CD14-positive monocyte (primary cell): ENCODE results near the gene DLG1. TPM values are rescaled to one million over a fixed set of nuclear protein-coding genes. Genes with fewer than 3 reads are reported as not detected.
A peak's percentile ranks its signal among the peaks of the same experiment; 100 is the strongest.

Experiments
- DNase-seq, 3 donors: peaks; one replicate each; pipeline ENCODE4 v3.0.0-alpha.2; 2011 to 2022
- H2AFZ ChIP-seq: 2 replicates; pipeline ENCODE4 v1.6.0; 2012; ENCODE audit warnings: mild to moderate bottlenecking, low read depth, low read length, inconsistent platforms; ENCODE audit not compliant: insufficient read depth, poor library complexity, severe bottlenecking
- H3K27ac ChIP-seq, 2 donors: 1 replicate in 1 of 2; 2 replicates in 1 of 2; pipeline ENCODE4 v1.5.1; 2012 to 2013; ENCODE audit warnings: low read length in 2 of 2, control low read depth in 1 of 2, inconsistent platforms in 1 of 2, low read depth in 1 of 2, mild to moderate bottlenecking in 1 of 2
- H3K27me3 ChIP-seq, 2 donors: one replicate each; pipeline versions ENCODE4 v1.6.0 to v1.6.1; 2011 to 2013; ENCODE audit warnings: low read length in 2 of 2; ENCODE audit not compliant: control insufficient read depth in 2 of 2, insufficient read depth in 2 of 2
- H3K36me3 ChIP-seq, 2 donors: replicated peaks in 1 of 2; 1 replicate in 1 of 2; 2 replicates in 1 of 2; pipeline versions ENCODE4 v1.5.1 to v1.6.1; 2012 to 2013; ENCODE audit warnings: low read length in 2 of 2, control low read depth in 1 of 2, inconsistent platforms in 1 of 2, mild to moderate bottlenecking in 1 of 2; ENCODE audit not compliant: insufficient read depth in 2 of 2, control insufficient read depth in 1 of 2
- H3K4me1 ChIP-seq, 2 donors: 1 replicate in 1 of 2; 2 replicates in 1 of 2; pipeline versions ENCODE4 v1.5.1 to v1.6.1; 2012 to 2013; ENCODE audit warnings: low read length in 2 of 2, control low read depth in 1 of 2, inconsistent platforms in 1 of 2, mild to moderate bottlenecking in 1 of 2, moderate library complexity in 1 of 2; ENCODE audit not compliant: insufficient read depth in 2 of 2, control insufficient read depth in 1 of 2
- H3K4me2 ChIP-seq: replicated peaks from 2 replicates; pipeline ENCODE3; 2012; ENCODE audit warnings: low read length, moderate library complexity, mild to moderate bottlenecking; ENCODE audit not compliant: poor library complexity, severe bottlenecking; ENCODE audit errors: extremely low read depth
- H3K4me3 ChIP-seq, 3 experiments: fragments of 200-600 bp in 1 of 3; sonication (generic) in 1 of 3; replicated peaks in 1 of 3; 1 replicate in 2 of 3; 2 replicates in 1 of 3; pipeline ENCODE4 v1.5.1; 2011 to 2013; ENCODE audit warnings: low read length in 3 of 3, mild to moderate bottlenecking in 3 of 3, control low read depth in 2 of 3, low read depth in 2 of 3, inconsistent platforms in 1 of 3, moderate library complexity in 1 of 3
- H3K79me2 ChIP-seq: 2 replicates; pipeline ENCODE4 v1.6.0; 2012; ENCODE audit warnings: mild to moderate bottlenecking, control low read depth, inconsistent platforms, low read length, moderate library complexity; ENCODE audit not compliant: insufficient read depth
- H3K9ac ChIP-seq: 2 replicates; pipeline ENCODE4 v1.6.0; 2017; ENCODE audit warnings: low read length, mild to moderate bottlenecking; ENCODE audit not compliant: insufficient read depth, poor library complexity, severe bottlenecking
- H3K9me3 ChIP-seq, 2 donors: replicated peaks in 1 of 2; 1 replicate in 1 of 2; 2 replicates in 1 of 2; pipeline versions ENCODE4 v1.5.1 to v1.6.1; 2012 to 2013; ENCODE audit warnings: low read length in 2 of 2, control low read depth in 1 of 2; ENCODE audit not compliant: control insufficient read depth in 1 of 2, insufficient read depth in 1 of 2
- H4K20me1 ChIP-seq: 2 replicates; pipeline ENCODE4 v1.6.0; 2012; ENCODE audit warnings: mild to moderate bottlenecking, low read length, control low read depth, moderate library complexity; ENCODE audit not compliant: insufficient read depth
- H3K27ac Mint-ChIP-seq, 7 donors: one replicate each; pipeline ENCODE4 v1.8.0; 2020; ENCODE audit warnings: mild to moderate bottlenecking in 7 of 7, mixed read lengths in 7 of 7, moderate library complexity in 6 of 7, inconsistent platforms in 2 of 7
- H3K27me3 Mint-ChIP-seq, 3 donors: one replicate each; pipeline ENCODE4 v1.8.0; 2021 to 2022; ENCODE audit warnings: low read depth in 3 of 3, mild to moderate bottlenecking in 3 of 3, mixed read lengths in 3 of 3, moderate library complexity in 3 of 3, inconsistent platforms in 1 of 3
- H3K36me3 Mint-ChIP-seq, 2 donors: one replicate each; pipeline ENCODE4 v1.8.0; 2020; ENCODE audit warnings: mixed read lengths in 2 of 2, inconsistent platforms in 1 of 2, mild to moderate bottlenecking in 1 of 2
- H3K4me1 Mint-ChIP-seq: one replicate; pipeline ENCODE4 v1.8.0; 2020; ENCODE audit warnings: mild to moderate bottlenecking, mixed read lengths
- H3K4me3 Mint-ChIP-seq, 2 donors: one replicate each; pipeline ENCODE4 v1.8.0; 2020; ENCODE audit warnings: mild to moderate bottlenecking in 2 of 2, mixed read lengths in 2 of 2, moderate library complexity in 1 of 2
- H3K9me3 Mint-ChIP-seq, 7 donors: one replicate each; pipeline ENCODE4 v1.8.0; 2020 to 2022; ENCODE audit warnings: mixed read lengths in 7 of 7, mild to moderate bottlenecking in 6 of 7, moderate library complexity in 6 of 7, inconsistent platforms in 2 of 7
- CTCF ChIP-seq: fragments of 200-600 bp; IDR thresholded peaks from one replicate; pipeline ENCODE4 v1.8.0; 2022; ENCODE audit warnings: antibody characterized with exemption, mild to moderate bottlenecking
- WGBS: methylation state at CpG from one replicate; pipeline ENCODE4 v1.1.5; 2013; ENCODE audit warnings: missing lambda C conversion rate; ENCODE audit not compliant: insufficient coverage; 5-methylcytosine and 5-hydroxymethylcytosine counted together
- intact Hi-C, 2 donors: fragments of 100-400 bp; cut with micrococcal nuclease; formaldehyde crosslinking; loops; one replicate each; pipeline versions ENCODE4 v1.15.0 to v1.15.1; 2023
- polyA plus RNA-seq, 3 donors: library from polyadenylated mRNA; depleted of rRNA in 1 of 3; unstranded in 2 of 3; stranded (reverse) in 1 of 3; fragments of 300-500 nt in 2 of 3; fragments of >200 nt in 1 of 3; fragmentation: Illumina TruSeq in 2 of 3; gene quantifications; 1 replicate in 2 of 3; 2 replicates in 1 of 3; pipeline ENCODE4 v1.2.3, GENCODE V29; 2012 to 2021

DLG1 gene
- polyA plus RNA-seq, 3 donors, result 6.5 to 21.9 (median 10.2) TPM

- H3K36me3 ChIP-seq, result peaks cover 23 to 55% of the 10 kb centered on the region in 2 donors
- DNase-seq, result no peak
- Mint-ChIP-seq H3K27me3 (no peaks in the 10 kb centered on the region), H3K4me1 (peaks cover 18% of the 10 kb centered on the region), H3K27ac (peak overlapping the region in 2 of 7 donors; percentile 7), H3K4me3 (no peak overlapping the region), H3K9me3 (no peaks in the 10 kb centered on the region), H3K36me3 (peaks cover 37 to 64% of the 10 kb centered on the region in 2 donors)
- H4K20me1 ChIP-seq, result peaks cover 5% of the 10 kb centered on the region
- no peak overlapping the region for H3K9ac ChIP-seq
- intact Hi-C loops, result no loop called here
- no peaks in the 10 kb centered on the region for H3K27me3 ChIP-seq
- no peak overlapping the region for H3K4me2 ChIP-seq
- no peaks in the 10 kb centered on the region for H3K4me1 ChIP-seq
- peaks cover 11% of the 10 kb centered on the region for H3K79me2 ChIP-seq
- no peak overlapping the region for H2AFZ ChIP-seq
- no peak overlapping the region for H3K4me3 ChIP-seq
- no peaks in the 10 kb centered on the region for H3K9me3 ChIP-seq
- TF ChIP-seq CTCF, result no peak
- H3K27ac ChIP-seq, result no peak overlapping the region
These were observed 8.7 kb downstream of the DLG1 start for GRCh38 chr3:197289726-197290125.

GRCh38 chr3:197286678-197287077 lies 11.7 kb downstream of the DLG1 start:
- H3K4me1 ChIP-seq, result no peaks in the 10 kb centered on the region
- Mint-ChIP-seq H3K4me1 (peaks cover 8% of the 10 kb centered on the region), H3K27ac (no peak overlapping the region), H3K9me3 (no peaks in the 10 kb centered on the region), H3K4me3 (no peak overlapping the region), H3K27me3 (no peaks in the 10 kb centered on the region), H3K36me3 (peaks cover 46 to 72% of the 10 kb centered on the region in 2 donors)
- no peak for TF ChIP-seq CTCF
- no peak overlapping the region for H3K27ac ChIP-seq
- 100% methylated on average over 1 of the region's 2 CpGs for WGBS
- H3K9me3 ChIP-seq, result no peaks in the 10 kb centered on the region
- H4K20me1 ChIP-seq, result peaks cover 5% of the 10 kb centered on the region
- no peak overlapping the region for H3K4me2 ChIP-seq
- intact Hi-C loops, result no loop called here
- peaks cover 12% of the 10 kb centered on the region for H3K79me2 ChIP-seq
- H3K27me3 ChIP-seq, result no peaks in the 10 kb centered on the region
- no peak for DNase-seq
- H3K4me3 ChIP-seq, result no peak overlapping the region
- H2AFZ ChIP-seq, result no peak overlapping the region
- peaks cover 37 to 81% of the 10 kb centered on the region in 2 donors for H3K36me3 ChIP-seq
- no peak overlapping the region for H3K9ac ChIP-seq
